ENCODE measurements around the gene REPIN1.

Gene REPIN1

GRCh38 chr7:150420242-150420641, 51.6 kb downstream of the REPIN1 start:
- H3K36me3 ChIP-seq (ENCODE audit: control insufficient read depth in 5 of 5, insufficient read depth in 5 of 5, low read length in 5 of 5) = no peaks in the 10 kb centered on the region
- H3K9ac ChIP-seq (ENCODE audit: low read length in 5 of 5) = no peak overlapping the region
- no peaks in the 10 kb centered on the region for H3K9me3 ChIP-seq (ENCODE audit: control insufficient read depth in 5 of 5, low read length in 5 of 5)
- H3K27ac ChIP-seq (ENCODE audit: low read depth, low read length) = no peak overlapping the region
- peaks cover 0 to 5% (median 2%) of the 10 kb centered on the region in 5 donors for H3K4me1 ChIP-seq (ENCODE audit: control insufficient read depth in 5 of 5, insufficient read depth in 5 of 5, low read length in 5 of 5)
- no peak overlapping the region for H3K4me3 ChIP-seq (ENCODE audit: low read depth in 1 of 5, low read length in 5 of 5)
- peaks cover 0 to 3% (median 0%) of the 10 kb centered on the region in 5 donors for H3K27me3 ChIP-seq (ENCODE audit: control insufficient read depth in 5 of 5, insufficient read depth in 4 of 5, low read length in 5 of 5)

DNA sequence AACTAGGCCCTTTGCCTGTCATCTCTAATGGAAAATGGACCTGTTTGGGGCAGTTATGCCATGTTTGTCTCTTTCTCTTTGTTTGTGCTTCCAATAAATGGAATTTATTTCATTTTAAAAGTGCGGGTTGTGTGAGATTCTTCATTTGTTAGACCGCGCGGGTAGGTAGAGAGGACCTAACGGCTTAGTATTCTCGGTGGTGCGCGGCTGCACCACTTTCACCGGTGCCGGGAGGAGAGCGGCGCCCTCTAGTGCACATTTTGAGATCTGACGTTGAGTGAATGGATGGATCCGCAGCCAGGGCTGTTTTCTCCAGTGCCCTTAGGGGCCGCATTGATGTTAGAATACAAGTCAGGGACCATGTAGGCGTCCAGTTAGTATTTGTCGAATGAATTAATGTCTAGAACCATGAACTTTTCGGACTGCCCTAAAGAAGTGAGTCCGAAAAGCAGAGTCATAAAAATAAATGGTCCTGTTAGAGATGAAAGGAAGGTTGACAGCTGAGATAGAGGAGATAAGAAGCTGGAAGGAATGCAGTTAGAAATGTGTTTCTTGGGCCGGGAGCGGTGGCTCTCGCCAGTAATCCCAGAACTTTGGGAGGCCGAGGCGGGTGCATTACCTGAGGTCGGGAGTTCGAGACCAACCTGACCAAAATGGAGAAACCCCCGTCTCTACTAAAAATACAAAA, 52.5 kb downstream of the REPIN1 start:
- H3K27me3 ChIP-seq (ENCODE audit: control insufficient read depth in 5 of 5, insufficient read depth in 4 of 5, low read length in 5 of 5) = peaks cover 0 to under 1% (median 0%) of the 10 kb centered on the region in 5 donors
- H3K4me1 ChIP-seq (ENCODE audit: control insufficient read depth in 5 of 5, insufficient read depth in 5 of 5, low read length in 5 of 5) = peaks cover 0 to 5% (median 2%) of the 10 kb centered on the region in 5 donors
- H3K36me3 ChIP-seq (ENCODE audit: control insufficient read depth in 5 of 5, insufficient read depth in 5 of 5, low read length in 5 of 5) = no peaks in the 10 kb centered on the region
- no peaks in the 10 kb centered on the region for H3K9me3 ChIP-seq (ENCODE audit: control insufficient read depth in 5 of 5, low read length in 5 of 5)
- no peak overlapping the region for H3K27ac ChIP-seq (ENCODE audit: low read depth, low read length)
- H3K4me3 ChIP-seq (ENCODE audit: low read depth in 1 of 5, low read length in 5 of 5) = no peak overlapping the region
- H3K9ac ChIP-seq (ENCODE audit: low read length in 5 of 5) = peak overlapping the region in 2 of 5 donors; percentile 7 to 11

- H3K9me3 ChIP-seq (ENCODE audit: control insufficient read depth in 5 of 5, low read length in 5 of 5) = no peaks in the 10 kb centered on the region
- H3K36me3 ChIP-seq (ENCODE audit: control insufficient read depth in 5 of 5, insufficient read depth in 5 of 5, low read length in 5 of 5) = no peaks in the 10 kb centered on the region
- H3K4me3 ChIP-seq (ENCODE audit: low read depth in 1 of 5, low read length in 5 of 5) = no peak overlapping the region
- H3K27me3 ChIP-seq (ENCODE audit: control insufficient read depth in 5 of 5, insufficient read depth in 4 of 5, low read length in 5 of 5) = no peaks in the 10 kb centered on the region
- H3K27ac ChIP-seq (ENCODE audit: low read depth, low read length) = no peak overlapping the region
- H3K9ac ChIP-seq (ENCODE audit: low read length in 5 of 5) = no peak overlapping the region
- H3K4me1 ChIP-seq (ENCODE audit: control insufficient read depth in 5 of 5, insufficient read depth in 5 of 5, low read length in 5 of 5) = peaks cover 0 to 5% (median 2%) of the 10 kb centered on the region in 5 donors
Measured at GRCh38 chr7:150421831-150422230, 53.2 kb downstream of the REPIN1 start.

Data from subcutaneous abdominal adipose tissue (tissue), 5 donors.